Measurements from ENCODE around the gene RAP2B.

The RAP2B gene

GRCh38 chr3:153161138-153161713 lies 800 bp upstream of the RAP2B start:
- FAIRE-seq (no peak), DNase-seq (ENCODE audit: insufficient read length, low spot score) (peak; percentile 72)
- TF ChIP-seq, protein P1, sequence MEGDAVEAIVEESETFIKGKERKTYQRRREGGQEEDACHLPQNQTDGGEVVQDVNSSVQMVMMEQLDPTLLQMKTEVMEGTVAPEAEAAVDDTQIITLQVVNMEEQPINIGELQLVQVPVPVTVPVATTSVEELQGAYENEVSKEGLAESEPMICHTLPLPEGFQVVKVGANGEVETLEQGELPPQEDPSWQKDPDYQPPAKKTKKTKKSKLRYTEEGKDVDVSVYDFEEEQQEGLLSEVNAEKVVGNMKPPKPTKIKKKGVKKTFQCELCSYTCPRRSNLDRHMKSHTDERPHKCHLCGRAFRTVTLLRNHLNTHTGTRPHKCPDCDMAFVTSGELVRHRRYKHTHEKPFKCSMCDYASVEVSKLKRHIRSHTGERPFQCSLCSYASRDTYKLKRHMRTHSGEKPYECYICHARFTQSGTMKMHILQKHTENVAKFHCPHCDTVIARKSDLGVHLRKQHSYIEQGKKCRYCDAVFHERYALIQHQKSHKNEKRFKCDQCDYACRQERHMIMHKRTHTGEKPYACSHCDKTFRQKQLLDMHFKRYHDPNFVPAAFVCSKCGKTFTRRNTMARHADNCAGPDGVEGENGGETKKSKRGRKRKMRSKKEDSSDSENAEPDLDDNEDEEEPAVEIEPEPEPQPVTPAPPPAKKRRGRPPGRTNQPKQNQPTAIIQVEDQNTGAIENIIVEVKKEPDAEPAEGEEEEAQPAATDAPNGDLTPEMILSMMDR (IDR thresholded peaks at IDR 0.05; ENCODE audit: insufficient read depth, missing control alignments) = no peak

DNA sequence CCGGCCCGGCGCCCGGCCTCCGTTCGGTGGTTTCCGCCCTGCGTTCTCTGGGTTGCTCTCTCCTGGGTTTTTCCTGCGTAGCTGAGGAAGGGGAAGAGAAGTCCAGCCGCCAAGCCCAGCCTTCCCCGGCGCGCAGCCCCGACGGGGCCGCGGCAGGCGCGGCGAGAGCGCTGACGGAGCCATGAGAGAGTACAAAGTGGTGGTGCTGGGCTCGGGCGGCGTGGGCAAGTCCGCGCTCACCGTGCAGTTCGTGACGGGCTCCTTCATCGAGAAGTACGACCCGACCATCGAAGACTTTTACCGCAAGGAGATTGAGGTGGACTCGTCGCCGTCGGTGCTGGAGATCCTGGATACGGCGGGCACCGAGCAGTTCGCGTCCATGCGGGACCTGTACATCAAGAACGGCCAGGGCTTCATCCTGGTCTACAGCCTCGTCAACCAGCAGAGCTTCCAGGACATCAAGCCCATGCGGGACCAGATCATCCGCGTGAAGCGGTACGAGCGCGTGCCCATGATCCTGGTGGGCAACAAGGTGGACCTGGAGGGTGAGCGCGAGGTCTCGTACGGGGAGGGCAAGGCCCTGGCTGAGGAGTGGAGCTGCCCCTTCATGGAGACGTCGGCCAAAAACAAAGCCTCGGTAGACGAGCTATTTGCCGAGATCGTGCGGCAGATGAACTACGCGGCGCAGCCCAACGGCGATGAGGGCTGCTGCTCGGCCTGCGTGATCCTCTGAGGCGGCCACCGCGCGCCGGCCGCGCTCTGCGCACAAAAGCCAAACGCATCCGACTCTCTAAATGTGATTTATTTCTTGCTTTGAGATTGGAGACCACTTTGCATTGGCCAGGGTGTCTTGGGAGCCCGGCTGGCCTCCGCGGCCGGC lies 727 bp downstream of the RAP2B start:
- DNase-seq (ENCODE audit: insufficient read length, low spot score) (no peak), FAIRE-seq (no peak)
- TF ChIP-seq, protein P1 (IDR thresholded peaks at IDR 0.05; ENCODE audit: insufficient read depth, missing control alignments) = no peak

DNA sequence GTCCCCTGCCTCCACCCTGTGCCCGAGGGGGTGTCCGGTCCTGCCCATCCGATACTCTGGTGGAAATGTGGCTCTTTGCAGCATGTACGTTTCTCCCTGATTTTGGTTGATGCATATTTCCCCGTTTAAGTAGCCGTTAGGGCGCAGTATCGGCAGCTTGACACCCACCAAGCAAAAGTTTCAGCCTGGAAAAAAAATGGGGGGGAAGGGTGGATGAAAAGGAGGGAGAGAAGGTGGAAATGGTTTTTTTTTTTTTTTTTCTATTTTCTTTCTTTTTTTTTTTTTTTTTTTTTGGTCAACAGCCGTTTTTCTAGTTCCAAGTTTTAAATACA lies 1.3 kb downstream of the RAP2B start:
- DNase-seq (ENCODE audit: insufficient read length, low spot score) (no peak), FAIRE-seq (no peak)
- TF ChIP-seq, protein P1 (IDR thresholded peaks at IDR 0.05; ENCODE audit: insufficient read depth, missing control alignments) = no peak

- no peak for FAIRE-seq
- TF ChIP-seq, protein P1 (IDR thresholded peaks at IDR 0.05; ENCODE audit: insufficient read depth, missing control alignments) = no peak
- no peak for DNase-seq (ENCODE audit: insufficient read length, low spot score)
Observed at GRCh38 chr3:153163756-153164550, 1.9 kb downstream of the RAP2B start.

DNA sequence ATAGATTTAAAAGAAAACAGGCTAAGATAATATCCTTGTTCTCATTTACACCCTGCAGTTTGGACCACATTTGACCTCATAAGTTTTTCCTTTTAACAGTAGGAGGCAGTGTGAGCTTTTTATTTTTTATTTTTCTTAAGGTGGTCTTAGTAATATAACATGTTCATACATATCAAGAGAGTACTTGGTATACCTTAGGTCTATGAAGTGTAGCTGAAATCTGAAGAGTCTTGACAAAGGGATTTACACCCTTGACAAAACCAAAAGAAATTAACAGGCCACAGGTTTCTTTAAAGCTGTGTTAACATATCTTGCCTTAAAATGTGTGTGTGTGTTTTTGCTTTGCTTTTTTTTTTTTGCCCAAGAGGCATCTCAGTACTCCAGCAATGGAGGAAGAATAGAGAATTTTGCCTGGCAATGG lies 3.2 kb downstream of the RAP2B start:
- no peak for DNase-seq (ENCODE audit: insufficient read length, low spot score)
- TF ChIP-seq, protein P1 (IDR thresholded peaks at IDR 0.05; ENCODE audit: insufficient read depth, missing control alignments) = peak; percentile 30
- FAIRE-seq = no peak

DNA sequence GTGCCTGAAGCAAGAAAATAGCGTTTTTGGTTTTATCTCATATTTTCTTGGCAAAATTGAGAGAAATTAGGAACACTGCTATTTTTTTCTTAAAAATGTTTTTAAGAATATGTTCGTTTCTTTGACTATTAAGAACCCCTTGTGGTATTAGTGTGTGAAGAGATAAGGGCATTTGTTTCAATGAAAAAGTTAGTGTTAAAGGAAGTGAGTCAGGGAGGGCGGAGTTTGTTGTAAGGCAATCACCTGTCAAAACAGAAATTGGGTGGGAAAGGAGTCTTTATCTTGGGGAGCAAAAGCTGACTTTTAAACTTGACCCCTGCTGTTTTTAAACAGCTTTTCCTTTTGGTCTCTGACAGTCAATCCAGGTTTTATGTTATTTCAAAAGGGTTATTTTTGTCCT lies 4.2 kb downstream of the RAP2B start:
- no peak for DNase-seq (ENCODE audit: insufficient read length, low spot score)
- FAIRE-seq = no peak
- TF ChIP-seq, protein P1 (IDR thresholded peaks at IDR 0.05; ENCODE audit: insufficient read depth, missing control alignments) = no peak
